Esophagus muscularis mucosa (tissue), 4 donors: ENCODE data around the gene SH3RF3. TPM values are rescaled to one million over a fixed set of nuclear protein-coding genes. Genes with fewer than 3 reads are reported as not detected.
A peak's percentile ranks its signal among the peaks of the same experiment; 100 is the strongest.

Experiments
- DNase-seq: peaks from one replicate; pipeline ENCODE4 v3.0.0-alpha.2; 2017; ENCODE audit errors: extremely low spot score
- H3K27ac ChIP-seq, 4 donors: fragments of 200-600 bp; sonication (generic); replicated peaks in 1 of 4; 1 replicate in 3 of 4; 2 replicates in 1 of 4; pipeline ENCODE4 v1.5.1; 2016 to 2019; ENCODE audit warnings: mild to moderate bottlenecking in 1 of 4
- H3K27me3 ChIP-seq, 4 donors: fragments of 200-600 bp; sonication (generic); one replicate each; pipeline versions ENCODE4 v1.5.1 to v1.6.0; 2016 to 2019
- H3K36me3 ChIP-seq, 4 donors: fragments of 200-600 bp; sonication (generic); one replicate each; pipeline ENCODE4 v1.5.1; 2016 to 2019
- H3K4me1 ChIP-seq, 4 donors: fragments of 200-600 bp; sonication (generic); one replicate each; pipeline ENCODE4 v1.5.1; 2016 to 2019
- H3K4me3 ChIP-seq, 4 donors: fragments of 200-600 bp; sonication (generic); 1 replicate in 2 of 4; 2 replicates in 2 of 4; pipeline ENCODE4 v1.5.1; 2016 to 2019; ENCODE audit warnings: mild to moderate bottlenecking in 4 of 4, moderate library complexity in 1 of 4
- H3K9me3 ChIP-seq, 4 donors: fragments of 200-600 bp; sonication (generic); 1 replicate in 3 of 4; 2 replicates in 1 of 4; pipeline ENCODE4 v1.5.1; 2016 to 2019
- CTCF ChIP-seq, 3 experiments: fragments of 200-600 bp in 2 of 3; fragments of 450-650 bp in 1 of 3; sonication (generic) in 2 of 3; IDR thresholded peaks; one replicate each; pipeline ENCODE4 v1.5.1; 2017 to 2019; ENCODE audit warnings: antibody characterized with exemption in 3 of 3, mild to moderate bottlenecking in 2 of 3, moderate library complexity in 1 of 3
- EP300 ChIP-seq: sonication (generic); formaldehyde crosslinking; IDR thresholded peaks from one replicate; pipeline ENCODE4 v1.6.1; 2017; ENCODE audit warnings: antibody characterized with exemption
- POLR2A ChIP-seq: fragments of 450-650 bp; IDR thresholded peaks from one replicate; pipeline ENCODE4 v1.6.1; 2017; ENCODE audit warnings: antibody characterized with exemption, moderate library complexity, mild to moderate bottlenecking, low read depth
- POLR2AphosphoS5 ChIP-seq, 2 donors: sonication (generic); formaldehyde crosslinking; IDR thresholded peaks; one replicate each; pipeline ENCODE4 v1.6.1; 2017; ENCODE audit warnings: antibody characterized with exemption in 2 of 2
- WGBS: methylation state at CpG from one replicate; pipeline ENCODE4 v1.1.5; 2018; 5-methylcytosine and 5-hydroxymethylcytosine counted together
- intact Hi-C: fragments of 100-400 bp; cut with DNase I; formaldehyde crosslinking; loops from one replicate; pipeline ENCODE4 v1.15.1; 2023
- total RNA-seq, 4 donors: library from RNA; depleted of rRNA; stranded (reverse); fragments of >200 nt; gene quantifications; one replicate each; pipeline versions ENCODE4 v1.1.0 to v1.2.1, GENCODE V29; 2016

Gene SH3RF3
- total RNA-seq, 4 donors from 2014 or later: 6.3 to 17.5 (median 11.3) TPM

- Histone ChIP-seq H3K9me3 (no peaks in the 10 kb centered on the region), H3K27me3 (no peaks in the 10 kb centered on the region), H3K4me3 (no peak overlapping the region), H3K4me1 (peaks cover 9 to 18% (median 13%) of the 10 kb centered on the region in 4 donors), H3K27ac (no peak overlapping the region), H3K36me3 (no peaks in the 10 kb centered on the region)
- peak; percentile 72 for DNase-seq
- intact Hi-C loops: no loop called here
- 98% methylated on average over 9 of the region's 9 CpGs for WGBS
- TF ChIP-seq EP300: no peak
- TF ChIP-seq POLR2A: no peak
- TF ChIP-seq CTCF (IDR thresholded peaks at IDR 0.05): no peak
- TF ChIP-seq POLR2AphosphoS5 (IDR thresholded peaks at IDR 0.05): no peak
These were observed 215.3 kb downstream of the SH3RF3 start for GRCh38 chr2:109344270-109344805.

- H3K27me3 ChIP-seq: no peaks in the 10 kb centered on the region
- TF ChIP-seq EP300 (no peak), POLR2A (no peak), POLR2AphosphoS5 (IDR thresholded peaks at IDR 0.05) (no peak), CTCF (IDR thresholded peaks at IDR 0.05) (no peak)
- H3K36me3 ChIP-seq: no peaks in the 10 kb centered on the region
- H3K4me3 ChIP-seq: no peak overlapping the region
- DNase-seq: peak; percentile 75
- H3K27ac ChIP-seq: no peak overlapping the region
- WGBS: 93% methylated on average over 9 of the region's 10 CpGs
- intact Hi-C loops: no loop called here
- no peaks in the 10 kb centered on the region for H3K9me3 ChIP-seq
- H3K4me1 ChIP-seq: peaks cover 15 to 22% (median 18%) of the 10 kb centered on the region in 4 donors
These were observed 216.1 kb downstream of the SH3RF3 start for GRCh38 chr2:109345091-109345490.

- peaks cover 22 to 30% (median 26%) of the 10 kb centered on the region in 4 donors for H3K4me1 ChIP-seq
- TF ChIP-seq POLR2AphosphoS5 (IDR thresholded peaks at IDR 0.05) (no peak), CTCF (IDR thresholded peaks at IDR 0.05) (no peak), EP300 (no peak), POLR2A (no peak)
- H3K9me3 ChIP-seq: no peaks in the 10 kb centered on the region
- H3K4me3 ChIP-seq: no peak overlapping the region
- intact Hi-C loops: no loop called here
- peak; percentile 74 for DNase-seq
- no peaks in the 10 kb centered on the region for H3K36me3 ChIP-seq
- WGBS: 91% methylated on average over 13 of the region's 13 CpGs
- H3K27ac ChIP-seq: no peak overlapping the region
- H3K27me3 ChIP-seq: no peaks in the 10 kb centered on the region
These were observed 216.9 kb downstream of the SH3RF3 start for GRCh38 chr2:109345653-109346480.

GRCh38 chr2:109346601-109347228 is 217.7 kb downstream of the SH3RF3 start:
- H3K9me3 ChIP-seq: no peaks in the 10 kb centered on the region
- H3K4me3 ChIP-seq: no peak overlapping the region
- intact Hi-C loops: no loop called here
- H3K36me3 ChIP-seq: no peaks in the 10 kb centered on the region
- no peaks in the 10 kb centered on the region for H3K27me3 ChIP-seq
- 91% methylated on average over 6 of the region's 12 CpGs for WGBS
- TF ChIP-seq CTCF (IDR thresholded peaks at IDR 0.05): no peak
- no peak for TF ChIP-seq POLR2AphosphoS5 (IDR thresholded peaks at IDR 0.05)
- TF ChIP-seq POLR2A: no peak
- TF ChIP-seq EP300: no peak
- H3K27ac ChIP-seq: no peak overlapping the region
- DNase-seq: peak; percentile 86
- H3K4me1 ChIP-seq: peaks cover 29 to 38% (median 35%) of the 10 kb centered on the region in 4 donors
